HepG2 (cell line): Measurements from ENCODE around the gene NUDT8. TPM values are rescaled to one million over a fixed set of nuclear protein-coding genes. Genes with fewer than 3 reads are reported as not detected.

ENCODE experiments used
- GFI1 ChIP-seq: sonication (generic); formaldehyde crosslinking; IDR thresholded peaks from 2 replicates; pipeline ENCODE4 v1.5.0; 2020; ENCODE audit warnings: missing genetic modification reagents, mild to moderate bottlenecking, borderline replicate concordance
- JUNB ChIP-seq: sonication (generic); formaldehyde crosslinking; IDR thresholded peaks from 2 replicates; pipeline ENCODE4 v1.8.0; 2022; ENCODE audit warnings: missing genetic modification reagents, mild to moderate bottlenecking, borderline replicate concordance
- MXI1 ChIP-seq: IDR thresholded peaks from 3 replicates; pipeline ENCODE4 v1.6.1; 2012; ENCODE audit warnings: low read depth, low read length, inconsistent platforms, borderline replicate concordance
- PAF1 ChIP-seq: IDR thresholded peaks from 2 replicates; pipeline ENCODE4 v1.6.1; 2016; ENCODE audit warnings: missing genetic modification reagents, missing compliant biosample characterization
- SMAD1 ChIP-seq: sonication (generic); formaldehyde crosslinking; IDR thresholded peaks from 2 replicates; pipeline ENCODE4 v1.4.0; 2020; ENCODE audit warnings: missing genetic modification reagents, low read depth, mild to moderate bottlenecking, borderline replicate concordance
- ZNF644 ChIP-seq: IDR thresholded peaks from 2 replicates; pipeline ENCODE4 v1.6.1; 2016; ENCODE audit warnings: low read depth
- ZNF761 ChIP-seq: sonication (generic); formaldehyde crosslinking; conservative IDR thresholded peaks from 2 replicates; pipeline ENCODE4 v1.4.0; 2020; ENCODE audit warnings: mild to moderate bottlenecking, missing genetic modification reagents
- polyA plus RNA-seq, 8 experiments: library from polyadenylated mRNA; depleted of rRNA in 3 of 8; stranded (reverse) in 7 of 8; unstranded in 1 of 8; fragments of >200 nt; fragmentation: Illumina TruSeq in 4 of 8; extraction: Trizol in 4 of 8; gene quantifications; 2 replicates each; pipeline versions ENCODE4 v1.2.1 to v1.2.3, GENCODE V29; 2011 to 2016; ENCODE audit warnings: low read depth in 4 of 8, missing spikeins in 1 of 8, mixed read lengths in 1 of 8; ENCODE audit not compliant: insufficient read depth in 1 of 8
- total RNA-seq, 5 experiments: library from RNA; depleted of rRNA; stranded (reverse); fragments of >200 nt; fragmentation: Illumina TruSeq; extraction: Trizol; gene quantifications; 2 replicates each; pipeline ENCODE4 v1.2.3, GENCODE V29; 2016; ENCODE audit warnings: low read depth in 1 of 5
- TF ChIP-seq, protein P1 (sequence below): sonication (generic); formaldehyde crosslinking; IDR thresholded peaks from 2 replicates; pipeline ENCODE4 v1.5.1; 2020; ENCODE audit warnings: mild to moderate bottlenecking, missing genetic modification reagents, borderline replicate concordance

NUDT8 gene
- total and polyA plus RNA-seq, 2 of the 13 experiments (the other 11 are each of a cell fraction or from before 2014, with no cell fraction given) = 6.7 to 25.8 TPM

DNA sequence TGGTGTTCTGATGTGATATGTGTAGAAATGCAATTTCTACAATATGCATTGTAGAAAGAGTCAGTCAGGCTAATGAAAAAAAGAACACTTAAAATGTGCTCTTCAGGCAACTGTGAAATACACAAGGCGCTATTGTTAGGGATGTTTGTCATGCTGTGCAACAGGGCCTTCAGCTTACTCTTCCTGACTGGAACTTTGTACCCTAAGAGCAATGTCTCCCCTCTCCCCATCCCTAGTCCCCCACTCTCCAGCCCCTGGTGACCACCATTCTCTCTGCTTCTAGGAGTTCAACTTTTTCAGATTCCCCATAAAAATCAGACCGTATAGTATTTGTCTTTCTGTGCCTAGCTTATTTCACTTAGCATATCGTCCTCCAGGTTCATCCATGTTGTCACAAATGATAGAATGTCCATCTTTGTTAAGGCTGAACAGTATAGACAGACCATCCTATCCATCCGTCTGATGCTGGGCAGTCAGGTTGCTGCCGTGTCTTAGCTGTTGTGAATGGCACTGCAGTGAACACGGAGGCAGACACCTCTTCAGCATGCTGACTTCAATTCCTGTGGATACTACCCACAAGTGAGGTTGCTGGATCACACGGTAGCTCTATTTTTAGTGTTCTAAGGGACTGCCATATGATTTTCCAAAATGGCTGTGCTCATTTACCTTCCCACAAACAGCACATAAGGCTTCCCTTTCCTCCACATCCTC, 12.3 kb downstream of the NUDT8 start (continued):
- TF ChIP-seq, protein P1, sequence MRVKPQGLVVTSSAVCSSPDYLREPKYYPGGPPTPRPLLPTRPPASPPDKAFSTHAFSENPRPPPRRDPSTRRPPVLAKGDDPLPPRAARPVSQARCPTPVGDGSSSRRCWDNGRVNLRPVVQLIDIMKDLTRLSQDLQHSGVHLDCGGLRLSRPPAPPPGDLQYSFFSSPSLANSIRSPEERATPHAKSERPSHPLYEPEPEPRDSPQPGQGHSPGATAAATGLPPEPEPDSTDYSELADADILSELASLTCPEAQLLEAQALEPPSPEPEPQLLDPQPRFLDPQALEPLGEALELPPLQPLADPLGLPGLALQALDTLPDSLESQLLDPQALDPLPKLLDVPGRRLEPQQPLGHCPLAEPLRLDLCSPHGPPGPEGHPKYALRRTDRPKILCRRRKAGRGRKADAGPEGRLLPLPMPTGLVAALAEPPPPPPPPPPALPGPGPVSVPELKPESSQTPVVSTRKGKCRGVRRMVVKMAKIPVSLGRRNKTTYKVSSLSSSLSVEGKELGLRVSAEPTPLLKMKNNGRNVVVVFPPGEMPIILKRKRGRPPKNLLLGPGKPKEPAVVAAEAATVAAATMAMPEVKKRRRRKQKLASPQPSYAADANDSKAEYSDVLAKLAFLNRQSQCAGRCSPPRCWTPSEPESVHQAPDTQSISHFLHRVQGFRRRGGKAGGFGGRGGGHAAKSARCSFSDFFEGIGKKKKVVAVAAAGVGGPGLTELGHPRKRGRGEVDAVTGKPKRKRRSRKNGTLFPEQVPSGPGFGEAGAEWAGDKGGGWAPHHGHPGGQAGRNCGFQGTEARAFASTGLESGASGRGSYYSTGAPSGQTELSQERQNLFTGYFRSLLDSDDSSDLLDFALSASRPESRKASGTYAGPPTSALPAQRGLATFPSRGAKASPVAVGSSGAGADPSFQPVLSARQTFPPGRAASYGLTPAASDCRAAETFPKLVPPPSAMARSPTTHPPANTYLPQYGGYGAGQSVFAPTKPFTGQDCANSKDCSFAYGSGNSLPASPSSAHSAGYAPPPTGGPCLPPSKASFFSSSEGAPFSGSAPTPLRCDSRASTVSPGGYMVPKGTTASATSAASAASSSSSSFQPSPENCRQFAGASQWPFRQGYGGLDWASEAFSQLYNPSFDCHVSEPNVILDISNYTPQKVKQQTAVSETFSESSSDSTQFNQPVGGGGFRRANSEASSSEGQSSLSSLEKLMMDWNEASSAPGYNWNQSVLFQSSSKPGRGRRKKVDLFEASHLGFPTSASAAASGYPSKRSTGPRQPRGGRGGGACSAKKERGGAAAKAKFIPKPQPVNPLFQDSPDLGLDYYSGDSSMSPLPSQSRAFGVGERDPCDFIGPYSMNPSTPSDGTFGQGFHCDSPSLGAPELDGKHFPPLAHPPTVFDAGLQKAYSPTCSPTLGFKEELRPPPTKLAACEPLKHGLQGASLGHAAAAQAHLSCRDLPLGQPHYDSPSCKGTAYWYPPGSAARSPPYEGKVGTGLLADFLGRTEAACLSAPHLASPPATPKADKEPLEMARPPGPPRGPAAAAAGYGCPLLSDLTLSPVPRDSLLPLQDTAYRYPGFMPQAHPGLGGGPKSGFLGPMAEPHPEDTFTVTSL (CRISPR knock-in tag) = no peak
- TF ChIP-seq MXI1 (0 out of 3 replicates have a peak, but pooled peaks have one; percentile 19), ZNF761 (CRISPR knock-in tag) (no peak), SMAD1 (CRISPR knock-in tag) (no peak), PAF1 (CRISPR knock-in tag) (no peak), ZNF644 (CRISPR knock-in tag) (0 out of 2 replicates have a peak, but pooled peaks have one; percentile 5), GFI1 (CRISPR knock-in tag) (no peak), JUNB (CRISPR knock-in tag) (no peak)
